Fibroblast of villous mesenchyme (primary cell): ENCODE data around the gene PHF11. TPM values are rescaled to one million over a fixed set of nuclear protein-coding genes. Genes with fewer than 3 reads are reported as not detected.

Experiments
- DNase-seq: peaks from one replicate; pipeline ENCODE4 v3.0.0-alpha.2; 2010; ENCODE audit warnings: low read depth
- H3K4me3 ChIP-seq: 2 replicates; pipeline ENCODE4 v1.5.1; 2011; ENCODE audit warnings: low read depth, mild to moderate bottlenecking, low read length
- total RNA-seq: library from RNA; depleted of rRNA; stranded (reverse); fragments of >200 nt; gene quantifications from 2 replicates; pipeline ENCODE4 v1.2.3, GENCODE V29; 2012
- TF ChIP-seq, protein P1 (sequence below): IDR thresholded peaks from 2 replicates; pipeline ENCODE4 v1.5.1; 2012; ENCODE audit warnings: low read depth, mild to moderate bottlenecking, low read length; ENCODE audit not compliant: insufficient read depth

The PHF11 gene
- total RNA-seq, 1 donor, result 27.6 TPM

- no peak for DNase-seq
- TF ChIP-seq, protein P1, sequence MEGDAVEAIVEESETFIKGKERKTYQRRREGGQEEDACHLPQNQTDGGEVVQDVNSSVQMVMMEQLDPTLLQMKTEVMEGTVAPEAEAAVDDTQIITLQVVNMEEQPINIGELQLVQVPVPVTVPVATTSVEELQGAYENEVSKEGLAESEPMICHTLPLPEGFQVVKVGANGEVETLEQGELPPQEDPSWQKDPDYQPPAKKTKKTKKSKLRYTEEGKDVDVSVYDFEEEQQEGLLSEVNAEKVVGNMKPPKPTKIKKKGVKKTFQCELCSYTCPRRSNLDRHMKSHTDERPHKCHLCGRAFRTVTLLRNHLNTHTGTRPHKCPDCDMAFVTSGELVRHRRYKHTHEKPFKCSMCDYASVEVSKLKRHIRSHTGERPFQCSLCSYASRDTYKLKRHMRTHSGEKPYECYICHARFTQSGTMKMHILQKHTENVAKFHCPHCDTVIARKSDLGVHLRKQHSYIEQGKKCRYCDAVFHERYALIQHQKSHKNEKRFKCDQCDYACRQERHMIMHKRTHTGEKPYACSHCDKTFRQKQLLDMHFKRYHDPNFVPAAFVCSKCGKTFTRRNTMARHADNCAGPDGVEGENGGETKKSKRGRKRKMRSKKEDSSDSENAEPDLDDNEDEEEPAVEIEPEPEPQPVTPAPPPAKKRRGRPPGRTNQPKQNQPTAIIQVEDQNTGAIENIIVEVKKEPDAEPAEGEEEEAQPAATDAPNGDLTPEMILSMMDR, result no peak
- no peak overlapping the region for H3K4me3 ChIP-seq
Measured at GRCh38 chr13:49530457-49530856, 34.7 kb downstream of the PHF11 start.

- TF ChIP-seq, protein P1, result no peak
Measured at GRCh38 chr13:49532593-49532992, 36.8 kb downstream of the PHF11 start.

DNA sequence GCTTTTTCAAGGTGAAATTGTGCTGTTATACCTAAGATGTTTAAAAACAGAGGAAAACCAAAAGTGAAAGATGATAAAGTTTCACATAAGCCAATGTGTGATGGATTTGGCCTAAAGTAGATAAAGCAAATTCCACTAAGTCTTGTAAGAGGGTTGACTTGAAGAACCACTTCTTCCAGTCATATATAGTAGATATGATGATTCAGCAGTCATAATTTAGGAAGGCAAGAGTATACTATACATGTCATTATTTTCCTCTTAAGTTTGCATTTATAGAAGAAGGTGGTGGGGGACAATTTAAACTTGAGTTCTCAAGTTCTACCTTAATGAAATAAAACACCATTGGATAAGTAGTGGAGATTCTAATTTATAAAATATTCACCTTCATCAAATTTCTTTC, 37.3 kb downstream of the PHF11 start:
- no peak for DNase-seq
- H3K4me3 ChIP-seq, result no peak overlapping the region
- TF ChIP-seq, protein P1, result no peak

More at GRCh38 chr13:49532593-49532992, 36.8 kb downstream of the PHF11 start:
- DNase-seq, result no peak
- no peak overlapping the region for H3K4me3 ChIP-seq

DNA sequence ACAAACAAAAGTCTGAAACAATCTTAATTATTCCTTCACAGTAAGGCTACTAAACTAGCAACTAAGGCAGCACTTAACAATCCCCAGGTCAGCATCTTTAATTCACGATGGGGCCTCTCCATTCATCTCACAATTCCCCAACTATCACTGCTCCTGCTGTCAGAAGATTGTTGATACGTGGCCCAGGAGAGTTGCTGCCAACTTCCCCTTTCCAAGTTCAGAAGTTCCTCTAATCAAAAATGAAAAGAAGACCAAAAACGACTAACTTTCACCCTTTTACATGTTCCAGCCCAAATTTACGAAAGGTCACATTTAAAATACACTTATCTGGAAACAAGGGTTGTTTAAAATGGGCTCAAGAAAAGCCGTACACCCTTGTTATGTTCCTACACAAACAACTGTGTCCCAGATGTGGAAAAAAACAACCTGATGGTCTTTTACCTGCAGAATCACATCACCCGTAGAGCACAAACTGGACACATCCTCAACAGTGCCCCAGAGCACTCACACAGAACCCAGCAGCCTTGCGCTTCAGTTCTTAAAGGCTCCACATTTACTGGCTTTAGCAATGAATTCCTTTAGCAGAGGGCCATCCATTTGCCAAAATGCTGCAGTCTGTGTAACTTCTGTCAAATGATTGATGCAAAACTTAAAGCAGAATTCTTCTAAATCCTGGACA, 38.0 kb downstream of the PHF11 start:
- TF ChIP-seq, protein P1, result no peak
- H3K4me3 ChIP-seq, result no peak overlapping the region
- DNase-seq, result no peak

DNA sequence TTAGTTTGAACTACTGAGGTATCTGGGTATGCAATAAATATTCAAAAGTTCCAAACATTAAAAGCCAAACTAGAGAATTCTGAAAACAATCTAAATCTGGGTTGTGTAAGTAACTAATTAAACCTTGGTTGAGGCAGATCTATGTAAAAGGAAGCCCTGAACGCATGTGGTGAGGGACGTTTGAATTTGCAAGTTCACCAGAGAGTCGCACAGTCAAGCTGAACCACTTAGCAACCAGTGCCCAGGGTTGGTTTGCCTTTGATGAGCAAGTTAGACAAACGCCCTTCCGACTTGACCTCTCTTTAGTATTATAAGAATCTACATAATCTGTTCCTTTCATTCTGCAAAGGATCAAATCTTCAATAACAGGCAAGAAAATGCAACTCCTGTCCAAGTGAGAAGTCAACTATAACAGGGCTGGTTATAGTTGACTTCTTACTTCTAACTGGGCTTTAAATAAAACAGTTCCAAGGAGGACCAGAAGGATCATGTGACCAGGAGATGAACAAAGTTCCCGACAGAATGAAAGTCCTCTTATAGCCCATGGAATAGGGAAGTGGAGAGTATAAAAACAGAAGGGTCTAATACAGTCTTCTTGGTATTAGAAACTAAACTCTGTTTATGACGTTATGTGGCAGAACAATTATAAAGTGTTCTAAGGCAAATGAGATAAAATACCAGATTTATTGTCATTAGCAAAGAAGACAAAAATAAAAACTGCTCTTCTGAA, 40.6 kb downstream of the PHF11 start:
- TF ChIP-seq, protein P1, result no peak
- no peak overlapping the region for H3K4me3 ChIP-seq
- no peak for DNase-seq

DNA sequence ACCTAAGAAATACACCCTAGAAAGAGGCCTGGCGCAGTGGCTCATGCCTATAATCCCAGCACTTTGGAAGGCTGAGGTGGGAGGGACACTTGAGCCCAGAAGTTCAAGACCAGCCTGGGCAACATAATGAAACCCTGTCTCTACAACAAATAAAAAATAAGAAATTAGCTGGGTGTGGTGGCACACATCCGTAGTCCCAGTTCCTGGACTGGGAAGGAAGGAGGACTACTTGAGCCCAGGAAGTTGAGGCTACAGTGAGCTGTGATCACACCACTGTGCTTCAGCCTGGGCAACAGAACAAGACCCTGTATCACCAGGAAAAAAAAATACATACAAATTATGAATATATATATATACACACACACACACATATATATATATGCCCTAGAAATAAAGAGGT, 42.7 kb downstream of the PHF11 start:
- TF ChIP-seq, protein P1, result no peak
- DNase-seq, result no peak

More for the DNA sequence above, 42.7 kb downstream of the PHF11 start:
- H3K4me3 ChIP-seq, result no peak overlapping the region
